Astrocyte (in vitro differentiated cells and primary cell): ENCODE measurements around the gene C13orf46. TPM values are rescaled to one million over a fixed set of nuclear protein-coding genes. Genes with fewer than 3 reads are reported as not detected.
A peak's percentile ranks its signal among the peaks of the same experiment; 100 is the strongest.

ENCODE experiments used
- DNase-seq: peaks from one replicate; pipeline ENCODE4 v3.0.0-alpha.2; 2010; ENCODE audit warnings: low read depth
- FAIRE-seq: peaks from 2 replicates; lab custom pipeline; 2011; peaks lifted over from hg19 to GRCh38; lab: Jason Lieb, UNC
- H2AFZ ChIP-seq: 2 replicates; pipeline ENCODE4 v1.6.0; 2012; ENCODE audit warnings: low read depth, low read length, inconsistent platforms
- H3K27ac ChIP-seq: 2 replicates; pipeline ENCODE4 v1.5.1; 2011; ENCODE audit warnings: low read depth, low read length, inconsistent platforms
- H3K27me3 ChIP-seq: 2 replicates; pipeline ENCODE4 v1.6.0; 2011; ENCODE audit warnings: low read length, inconsistent platforms; ENCODE audit not compliant: insufficient read depth
- H3K36me3 ChIP-seq: 2 replicates; pipeline ENCODE4 v1.5.1; 2011; ENCODE audit warnings: low read length, inconsistent platforms; ENCODE audit not compliant: insufficient read depth
- H3K4me1 ChIP-seq: 2 replicates; pipeline ENCODE4 v1.5.1; 2011; ENCODE audit warnings: low read length, inconsistent platforms; ENCODE audit not compliant: insufficient read depth
- H3K4me2 ChIP-seq: 2 replicates; pipeline ENCODE4 v1.6.0; 2012; ENCODE audit warnings: low read length, inconsistent platforms
- H3K4me3 ChIP-seq: 2 replicates; pipeline ENCODE4 v1.5.1; 2011; ENCODE audit warnings: low read depth, mild to moderate bottlenecking, low read length, inconsistent platforms; ENCODE audit not compliant: insufficient read depth
- H3K79me2 ChIP-seq: 2 replicates; pipeline ENCODE4 v1.6.0; 2012; ENCODE audit warnings: mild to moderate bottlenecking, low read length, inconsistent platforms; ENCODE audit not compliant: insufficient read depth
- H3K9ac ChIP-seq: 2 replicates; pipeline ENCODE4 v1.6.0; 2012; ENCODE audit warnings: mild to moderate bottlenecking, low read length, inconsistent platforms
- H3K9me3 ChIP-seq: 2 replicates; pipeline ENCODE4 v1.5.1; 2012; ENCODE audit warnings: low read depth, mild to moderate bottlenecking, low read length, inconsistent platforms; ENCODE audit not compliant: insufficient read depth
- H4K20me1 ChIP-seq: 2 replicates; pipeline ENCODE4 v1.6.0; 2012; ENCODE audit warnings: low read length, inconsistent platforms; ENCODE audit not compliant: insufficient read depth
- H3K27ac Mint-ChIP-seq: one replicate; pipeline ENCODE4 v1.8.0; 2021; ENCODE audit warnings: mild to moderate bottlenecking, mixed read lengths; ENCODE audit not compliant: unreplicated experiment
- H3K27me3 Mint-ChIP-seq: one replicate; pipeline ENCODE4 v1.8.0; 2021; ENCODE audit warnings: low read depth, mixed read lengths; ENCODE audit not compliant: unreplicated experiment
- H3K36me3 Mint-ChIP-seq: one replicate; pipeline ENCODE4 v1.8.0; 2021; ENCODE audit warnings: low read depth, mixed read lengths; ENCODE audit not compliant: unreplicated experiment
- H3K4me1 Mint-ChIP-seq: one replicate; pipeline ENCODE4 v1.8.0; 2021; ENCODE audit warnings: low read depth, mixed read lengths; ENCODE audit not compliant: unreplicated experiment
- H3K4me3 Mint-ChIP-seq: one replicate; pipeline ENCODE4 v1.8.0; 2021; ENCODE audit warnings: mild to moderate bottlenecking, moderate library complexity, mixed read lengths; ENCODE audit not compliant: unreplicated experiment
- H3K9me3 Mint-ChIP-seq: one replicate; pipeline ENCODE4 v1.8.0; 2021; ENCODE audit warnings: mild to moderate bottlenecking, mixed read lengths; ENCODE audit not compliant: unreplicated experiment
- EZH2 ChIP-seq: IDR thresholded peaks from 2 replicates; pipeline ENCODE4 v1.6.1; 2012; ENCODE audit warnings: mild to moderate bottlenecking, low read length, inconsistent platforms; ENCODE audit not compliant: insufficient read depth
- total RNA-seq: library from RNA; stranded (reverse); gene quantifications from 2 replicates; pipeline ENCODE4 v1.2.1, GENCODE V29; 2021
- TF ChIP-seq, protein P1 (sequence below): IDR thresholded peaks from 2 replicates; pipeline ENCODE4 v1.5.1; 2011; ENCODE audit warnings: low read depth, mild to moderate bottlenecking, inconsistent platforms, low read length, moderate library complexity; ENCODE audit not compliant: insufficient read depth

C13orf46 gene
- total RNA-seq, 1 donor from 2014 or later: 5.0 TPM

DNA sequence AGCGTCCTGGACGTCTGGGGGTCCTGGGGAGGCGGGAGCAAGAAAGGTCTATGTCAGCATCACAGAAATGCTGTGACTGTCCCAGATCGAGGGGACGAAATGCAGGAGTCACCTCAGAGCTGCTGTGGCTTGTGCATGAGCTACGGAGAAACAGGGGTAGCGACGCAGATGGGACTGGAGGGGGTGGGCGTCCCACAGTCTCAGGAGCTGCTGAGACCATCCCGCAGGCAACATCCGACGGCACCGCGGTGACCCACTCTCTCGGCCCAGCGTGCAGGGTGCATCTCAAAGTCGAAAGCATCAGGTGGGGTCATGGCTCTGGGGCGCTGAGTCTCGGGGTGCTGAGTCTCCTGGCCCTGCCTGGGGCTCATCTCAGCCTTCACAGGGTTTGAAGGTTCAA lies 37.4 kb upstream of the C13orf46 start:
- no peak for DNase-seq
- H3K79me2 ChIP-seq: no peaks in the 10 kb centered on the region
- H3K9ac ChIP-seq: no peak overlapping the region
- no peaks in the 10 kb centered on the region for H3K4me1 ChIP-seq
- H4K20me1 ChIP-seq: peaks cover 19% of the 10 kb centered on the region
- peaks cover 16% of the 10 kb centered on the region for H3K36me3 Mint-ChIP-seq
- H3K4me3 Mint-ChIP-seq: no peak overlapping the region
- H3K9me3 Mint-ChIP-seq: no peaks in the 10 kb centered on the region
- H2AFZ ChIP-seq: no peak overlapping the region
- H3K27me3 Mint-ChIP-seq: no peaks in the 10 kb centered on the region
- FAIRE-seq: no peak
- no peak overlapping the region for H3K27ac Mint-ChIP-seq
- no peak overlapping the region for H3K27ac ChIP-seq
- H3K27me3 ChIP-seq: no peaks in the 10 kb centered on the region
- no peak overlapping the region for H3K4me3 ChIP-seq
- TF ChIP-seq, protein P1, sequence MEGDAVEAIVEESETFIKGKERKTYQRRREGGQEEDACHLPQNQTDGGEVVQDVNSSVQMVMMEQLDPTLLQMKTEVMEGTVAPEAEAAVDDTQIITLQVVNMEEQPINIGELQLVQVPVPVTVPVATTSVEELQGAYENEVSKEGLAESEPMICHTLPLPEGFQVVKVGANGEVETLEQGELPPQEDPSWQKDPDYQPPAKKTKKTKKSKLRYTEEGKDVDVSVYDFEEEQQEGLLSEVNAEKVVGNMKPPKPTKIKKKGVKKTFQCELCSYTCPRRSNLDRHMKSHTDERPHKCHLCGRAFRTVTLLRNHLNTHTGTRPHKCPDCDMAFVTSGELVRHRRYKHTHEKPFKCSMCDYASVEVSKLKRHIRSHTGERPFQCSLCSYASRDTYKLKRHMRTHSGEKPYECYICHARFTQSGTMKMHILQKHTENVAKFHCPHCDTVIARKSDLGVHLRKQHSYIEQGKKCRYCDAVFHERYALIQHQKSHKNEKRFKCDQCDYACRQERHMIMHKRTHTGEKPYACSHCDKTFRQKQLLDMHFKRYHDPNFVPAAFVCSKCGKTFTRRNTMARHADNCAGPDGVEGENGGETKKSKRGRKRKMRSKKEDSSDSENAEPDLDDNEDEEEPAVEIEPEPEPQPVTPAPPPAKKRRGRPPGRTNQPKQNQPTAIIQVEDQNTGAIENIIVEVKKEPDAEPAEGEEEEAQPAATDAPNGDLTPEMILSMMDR: no peak
- TF ChIP-seq EZH2: no peak
- no peaks in the 10 kb centered on the region for H3K9me3 ChIP-seq
- H3K4me2 ChIP-seq: no peak overlapping the region
- H3K36me3 ChIP-seq: peaks cover 13% of the 10 kb centered on the region
- peaks cover 2% of the 10 kb centered on the region for H3K4me1 Mint-ChIP-seq

DNA sequence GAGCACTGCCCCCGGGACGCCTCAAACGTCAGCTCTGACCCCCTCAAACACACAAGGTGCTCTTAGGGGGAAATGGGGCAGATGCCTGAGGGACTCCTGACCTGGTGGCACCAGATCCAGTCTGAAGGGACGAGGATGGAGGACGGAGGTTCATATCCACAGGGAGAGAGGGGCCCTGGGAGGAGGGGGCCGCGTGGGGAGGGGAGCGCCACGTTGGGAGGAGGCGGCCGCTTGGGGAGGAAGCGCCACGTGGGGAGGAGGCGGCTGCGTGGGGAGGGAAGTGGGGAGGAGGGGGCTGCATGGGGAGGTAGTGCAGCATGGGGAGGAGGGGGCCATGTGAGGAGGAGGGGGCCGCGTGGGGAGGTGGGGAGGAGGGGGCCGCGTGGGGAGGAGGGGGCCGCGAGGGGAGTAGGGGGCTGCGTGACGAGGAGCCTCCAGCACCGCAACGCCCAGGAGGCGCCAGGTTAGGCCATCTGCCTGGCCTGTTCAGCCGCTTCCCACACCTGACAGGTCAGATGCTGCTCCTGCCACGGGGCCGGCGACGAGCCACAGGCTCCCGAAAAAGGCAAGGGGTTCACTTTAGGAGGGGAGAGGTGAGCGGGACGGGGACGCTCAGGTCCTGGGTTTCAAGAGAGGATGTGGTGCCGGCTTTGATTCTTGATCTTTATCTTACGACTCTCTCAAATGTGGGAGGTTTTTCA lies 36.7 kb upstream of the C13orf46 start:
- Histone ChIP-seq H2AFZ (no peak overlapping the region), H3K27ac (no peak overlapping the region), H3K9me3 (no peaks in the 10 kb centered on the region), H3K9ac (no peak overlapping the region), H3K4me2 (no peak overlapping the region), H4K20me1 (peaks cover 19% of the 10 kb centered on the region), H3K4me1 (no peaks in the 10 kb centered on the region), H3K4me3 (no peak overlapping the region), H3K36me3 (peaks cover 7% of the 10 kb centered on the region), H3K79me2 (no peaks in the 10 kb centered on the region), H3K27me3 (no peaks in the 10 kb centered on the region)
- FAIRE-seq (no peak), DNase-seq (no peak)
- Mint-ChIP-seq H3K9me3 (no peaks in the 10 kb centered on the region), H3K27me3 (no peaks in the 10 kb centered on the region), H3K4me3 (no peak overlapping the region), H3K4me1 (no peaks in the 10 kb centered on the region), H3K27ac (peak overlapping the region; percentile 0), H3K36me3 (peaks cover 14% of the 10 kb centered on the region)
- TF ChIP-seq EZH2: no peak
- TF ChIP-seq, protein P1: no peak
